Superior temporal gyrus (tissue), 1 donor: Measurements from ENCODE around the gene IGFL2.

Experiments used
- DNase-seq: peaks from one replicate; pipeline ENCODE4 v3.0.0-alpha.2; 2016; ENCODE audit errors: extremely low spot score

Gene IGFL2

GRCh38 chr19:46209051-46209450 lies 61.0 kb downstream of the IGFL2 start:
- DNase-seq = no peak

- DNase-seq = no peak
Measured at GRCh38 chr19:46209472-46209871, 61.4 kb downstream of the IGFL2 start.

- DNase-seq = no peak
Measured at GRCh38 chr19:46210669-46211068, 62.6 kb downstream of the IGFL2 start.
